Fibroblast of villous mesenchyme (primary cell): ENCODE results near the gene TPSD1. TPM values are rescaled to one million over a fixed set of nuclear protein-coding genes. Genes with fewer than 3 reads are reported as not detected.
"Not testable (repeated sequence)": the region's sequence is repeated elsewhere in the genome, so short reads cannot be mapped to it uniquely, and the experiment has no call there.

Source experiments
- DNase-seq: peaks from one replicate; pipeline ENCODE4 v3.0.0-alpha.2; 2010; ENCODE audit warnings: low read depth
- H3K4me3 ChIP-seq: 2 replicates; pipeline ENCODE4 v1.5.1; 2011; ENCODE audit warnings: low read depth, mild to moderate bottlenecking, low read length
- CTCF ChIP-seq: IDR thresholded peaks from 2 replicates; pipeline ENCODE4 v1.5.1; 2012; ENCODE audit warnings: low read depth, mild to moderate bottlenecking, low read length; ENCODE audit not compliant: insufficient read depth
- total RNA-seq: library from RNA; depleted of rRNA; stranded (reverse); fragments of >200 nt; gene quantifications from 2 replicates; pipeline ENCODE4 v1.2.3, GENCODE V29; 2012

Gene TPSD1
- not detected in 2 replicates for total RNA-seq

- not testable (repeated sequence) for H3K4me3 ChIP-seq, DNase-seq
Measured at GRCh38 chr16:1255276-1256122, at the start of gene TPSD1. TPSD1 (plus strand) TSS chr16:1256069; CDS start chr16:1256281, 212 bp downstream.

- H3K4me3 ChIP-seq, result no peak overlapping the region
- no peak for DNase-seq
- no peak for TF ChIP-seq CTCF
Measured at GRCh38 chr16:1206326-1206725, 49.5 kb upstream of the TPSD1 start.

DNA sequence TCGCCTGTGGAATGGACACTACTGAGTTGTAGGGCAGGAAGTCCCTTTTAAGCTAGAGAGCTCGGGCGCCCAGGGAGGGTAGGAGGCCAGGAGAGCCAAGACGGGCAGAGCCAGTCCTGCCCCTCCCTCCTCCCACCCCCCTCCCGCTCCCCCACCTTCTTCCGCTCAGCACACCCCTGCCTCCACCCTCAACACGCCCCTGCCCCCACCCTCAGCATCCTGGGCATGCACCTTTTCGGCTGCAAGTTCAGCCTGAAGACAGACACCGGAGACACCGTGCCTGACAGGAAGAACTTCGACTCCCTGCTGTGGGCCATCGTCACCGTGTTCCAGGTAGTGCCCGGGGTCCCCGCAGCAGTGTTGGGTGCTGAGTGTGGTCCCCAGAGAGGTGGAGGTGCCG is 49.1 kb upstream of the TPSD1 start:
- H3K4me3 ChIP-seq, result no peak overlapping the region
- TF ChIP-seq CTCF, result no peak
- no peak for DNase-seq

GRCh38 chr16:1208239-1208830 is 47.5 kb upstream of the TPSD1 start:
- TF ChIP-seq CTCF, result no peak
- no peak overlapping the region for H3K4me3 ChIP-seq
- no peak for DNase-seq

GRCh38 chr16:1209081-1209480 is 46.8 kb upstream of the TPSD1 start:
- H3K4me3 ChIP-seq, result no peak overlapping the region
- DNase-seq, result no peak
- TF ChIP-seq CTCF, result no peak

- no peak for DNase-seq
- H3K4me3 ChIP-seq, result no peak overlapping the region
Measured at GRCh38 chr16:1210461-1210860, 45.4 kb upstream of the TPSD1 start.

More at GRCh38 chr16:1210461-1210860, 45.4 kb upstream of the TPSD1 start:
- TF ChIP-seq CTCF, result no peak
